ENCODE measurements around the gene MSMP. TPM values are rescaled to one million over a fixed set of nuclear protein-coding genes. Genes with fewer than 3 reads are reported as not detected.

MSMP gene
- total RNA-seq, 1 donor from 2014 or later: not detected

DNA sequence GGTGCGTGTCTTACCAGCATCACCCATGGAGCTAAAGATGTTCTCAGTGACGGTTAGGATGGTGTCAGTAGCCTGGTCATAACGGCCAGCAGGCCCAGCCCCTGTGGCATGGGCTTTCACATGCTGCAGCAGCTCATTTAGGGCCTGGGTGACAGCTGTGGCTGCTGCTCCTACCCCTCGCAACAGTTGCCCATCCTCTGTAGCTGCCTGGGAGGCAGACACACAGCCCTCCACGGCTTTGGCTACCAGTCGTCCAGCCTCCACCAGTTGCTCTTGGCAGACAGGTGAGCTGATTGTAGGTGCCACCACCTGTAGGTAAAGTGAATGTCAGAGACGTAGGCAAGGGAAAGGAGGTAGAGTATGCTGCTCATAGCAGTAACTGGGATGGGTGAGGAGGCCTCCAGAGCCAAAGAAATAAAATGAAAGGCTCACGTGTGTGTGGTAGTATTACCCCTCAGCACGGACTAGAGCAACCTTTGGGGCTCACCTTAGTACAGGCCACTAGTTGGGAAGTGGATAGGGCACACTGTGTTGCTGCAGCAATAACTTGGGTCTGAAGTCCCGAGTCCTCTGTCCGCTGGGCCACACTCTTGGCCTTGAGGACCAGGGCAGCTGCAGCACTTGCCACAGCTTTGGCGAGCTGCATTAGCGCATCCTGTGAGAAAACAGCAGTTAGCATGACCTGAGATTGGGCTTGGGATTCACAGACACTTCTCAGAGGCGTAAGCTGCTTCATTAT lies 36.8 kb downstream of the MSMP start:
- FAIRE-seq (no peak), DNase-seq (ENCODE audit: low read depth) (no peak)
- TF ChIP-seq, protein P1, sequence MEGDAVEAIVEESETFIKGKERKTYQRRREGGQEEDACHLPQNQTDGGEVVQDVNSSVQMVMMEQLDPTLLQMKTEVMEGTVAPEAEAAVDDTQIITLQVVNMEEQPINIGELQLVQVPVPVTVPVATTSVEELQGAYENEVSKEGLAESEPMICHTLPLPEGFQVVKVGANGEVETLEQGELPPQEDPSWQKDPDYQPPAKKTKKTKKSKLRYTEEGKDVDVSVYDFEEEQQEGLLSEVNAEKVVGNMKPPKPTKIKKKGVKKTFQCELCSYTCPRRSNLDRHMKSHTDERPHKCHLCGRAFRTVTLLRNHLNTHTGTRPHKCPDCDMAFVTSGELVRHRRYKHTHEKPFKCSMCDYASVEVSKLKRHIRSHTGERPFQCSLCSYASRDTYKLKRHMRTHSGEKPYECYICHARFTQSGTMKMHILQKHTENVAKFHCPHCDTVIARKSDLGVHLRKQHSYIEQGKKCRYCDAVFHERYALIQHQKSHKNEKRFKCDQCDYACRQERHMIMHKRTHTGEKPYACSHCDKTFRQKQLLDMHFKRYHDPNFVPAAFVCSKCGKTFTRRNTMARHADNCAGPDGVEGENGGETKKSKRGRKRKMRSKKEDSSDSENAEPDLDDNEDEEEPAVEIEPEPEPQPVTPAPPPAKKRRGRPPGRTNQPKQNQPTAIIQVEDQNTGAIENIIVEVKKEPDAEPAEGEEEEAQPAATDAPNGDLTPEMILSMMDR (IDR thresholded peaks at IDR 0.05; ENCODE audit: insufficient read depth, low read length, severe bottlenecking): no peak
- Histone ChIP-seq H3K36me3 (ENCODE audit: control insufficient read depth, insufficient read depth, low read length) (peaks cover 68% of the 10 kb centered on the region), H3K27me3 (ENCODE audit: control insufficient read depth, insufficient read depth, low read length) (no peaks in the 10 kb centered on the region), H3K4me3 (ENCODE audit: low read depth, low read length) (no peak overlapping the region)

DNA sequence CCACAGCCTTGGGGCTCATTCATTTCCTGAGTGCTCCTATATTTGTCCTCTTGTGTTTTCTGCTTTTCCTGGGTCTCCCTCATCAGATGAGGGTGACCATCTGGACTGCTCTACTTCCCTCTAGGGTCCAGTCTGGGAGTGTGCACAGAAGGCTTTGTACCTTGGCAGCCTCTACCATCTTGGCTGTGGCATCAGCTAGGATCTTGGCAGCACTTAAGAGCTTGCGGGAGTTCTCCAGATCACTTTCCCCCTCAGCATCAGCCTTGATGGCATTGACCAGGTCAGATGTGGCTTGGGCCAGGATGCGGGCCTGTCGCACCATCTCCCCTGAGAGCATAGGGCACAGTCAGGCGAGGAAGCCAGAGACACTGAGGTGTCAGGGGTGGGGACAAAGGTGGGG lies 37.8 kb downstream of the MSMP start:
- FAIRE-seq: no peak

GRCh38 chr9:35714579-35715252 lies 39.4 kb downstream of the MSMP start:
- FAIRE-seq: no peak
- DNase-seq (ENCODE audit: low read depth): no peak

More for the DNA sequence above, 37.8 kb downstream of the MSMP start:
- H3K36me3 ChIP-seq (ENCODE audit: control insufficient read depth, insufficient read depth, low read length): peaks cover 65% of the 10 kb centered on the region
- TF ChIP-seq, protein P1 (IDR thresholded peaks at IDR 0.05; ENCODE audit: insufficient read depth, low read length, severe bottlenecking): no peak
- no peaks in the 10 kb centered on the region for H3K27me3 ChIP-seq (ENCODE audit: control insufficient read depth, insufficient read depth, low read length)
- DNase-seq (ENCODE audit: low read depth): no peak
- no peak overlapping the region for H3K4me3 ChIP-seq (ENCODE audit: low read depth, low read length)

DNA sequence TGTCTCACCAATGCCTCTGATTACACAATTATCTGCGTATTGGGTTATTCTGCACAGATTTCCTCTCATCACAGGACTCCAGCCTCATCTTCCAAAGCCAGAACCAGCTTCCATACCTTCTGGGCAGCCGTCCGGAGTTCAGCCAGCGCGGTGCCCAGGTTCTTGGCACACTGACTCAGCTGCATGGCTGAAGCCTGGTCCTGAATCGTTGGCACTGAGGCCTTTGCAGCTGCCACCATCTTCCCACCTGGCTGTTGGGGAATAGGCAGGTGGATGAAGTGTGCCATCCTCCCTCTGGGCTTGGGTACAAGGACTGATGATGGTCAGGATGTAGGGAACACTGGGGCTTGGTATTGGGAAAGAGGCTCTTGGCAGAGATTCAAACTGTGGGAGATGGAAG lies 40.0 kb downstream of the MSMP start:
- Histone ChIP-seq H3K36me3 (ENCODE audit: control insufficient read depth, insufficient read depth, low read length) (peaks cover 62% of the 10 kb centered on the region), H3K4me3 (ENCODE audit: low read depth, low read length) (no peak overlapping the region), H3K27me3 (ENCODE audit: control insufficient read depth, insufficient read depth, low read length) (no peaks in the 10 kb centered on the region)
- no peak for DNase-seq (ENCODE audit: low read depth)
- TF ChIP-seq, protein P1 (IDR thresholded peaks at IDR 0.05; ENCODE audit: insufficient read depth, low read length, severe bottlenecking): no peak
- FAIRE-seq: no peak

More at GRCh38 chr9:35714579-35715252, 39.4 kb downstream of the MSMP start:
- Histone ChIP-seq H3K36me3 (ENCODE audit: control insufficient read depth, insufficient read depth, low read length) (peaks cover 62% of the 10 kb centered on the region), H3K27me3 (ENCODE audit: control insufficient read depth, insufficient read depth, low read length) (no peaks in the 10 kb centered on the region), H3K4me3 (ENCODE audit: low read depth, low read length) (no peak overlapping the region)
- TF ChIP-seq, protein P1 (IDR thresholded peaks at IDR 0.05; ENCODE audit: insufficient read depth, low read length, severe bottlenecking): no peak

DNA sequence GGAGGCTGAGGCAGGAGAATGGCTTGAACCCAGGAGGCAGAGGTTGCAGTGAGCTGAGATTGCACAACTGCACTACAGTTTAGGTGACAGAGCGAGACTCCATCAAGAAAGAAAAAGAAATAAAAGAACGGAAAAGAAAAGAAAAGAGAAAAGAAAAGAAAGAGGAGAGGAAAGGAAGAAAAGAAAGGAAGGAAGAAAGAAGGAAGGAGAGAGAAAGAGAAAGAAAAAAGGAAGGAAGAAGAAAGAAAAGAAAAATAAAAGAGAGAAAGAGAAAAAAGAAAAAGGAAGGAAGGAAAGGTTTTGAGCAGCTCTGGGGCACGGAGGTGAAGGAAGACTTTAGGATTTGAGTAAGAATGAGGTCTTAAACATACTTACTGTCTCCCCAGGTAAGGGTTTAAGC lies 40.5 kb downstream of the MSMP start:
- TF ChIP-seq, protein P1 (IDR thresholded peaks at IDR 0.05; ENCODE audit: insufficient read depth, low read length, severe bottlenecking): no peak
- DNase-seq (ENCODE audit: low read depth) (no peak), FAIRE-seq (no peak)
- Histone ChIP-seq H3K36me3 (ENCODE audit: control insufficient read depth, insufficient read depth, low read length) (peaks cover 58% of the 10 kb centered on the region), H3K4me3 (ENCODE audit: low read depth, low read length) (no peak overlapping the region), H3K27me3 (ENCODE audit: control insufficient read depth, insufficient read depth, low read length) (no peaks in the 10 kb centered on the region)

Measured in bronchial epithelial cell (primary cell).